Ascending aorta (tissue), 2 donors: Measurements from ENCODE around the gene TXNRD3. TPM values are rescaled to one million over a fixed set of nuclear protein-coding genes. Genes with fewer than 3 reads are reported as not detected.
"Not testable (repeated sequence)": the region's sequence is repeated elsewhere in the genome, so short reads cannot be mapped to it uniquely, and the experiment has no call there.

Experiments
- DNase-seq, 2 donors: peaks; one replicate each; pipeline ENCODE4 v3.0.0-alpha.2; 2019; ENCODE audit warnings: low spot score in 2 of 2
- H3K27ac ChIP-seq, 2 donors: fragments of 200-600 bp; sonication (generic); one replicate each; pipeline ENCODE4 v1.5.1; 2016 to 2017; ENCODE audit warnings: mild to moderate bottlenecking in 1 of 2
- H3K27me3 ChIP-seq: fragments of 200-600 bp; sonication (generic); one replicate; pipeline ENCODE4 v1.5.1; 2017
- H3K36me3 ChIP-seq, 2 donors: fragments of 200-600 bp; sonication (generic); one replicate each; pipeline ENCODE4 v1.5.1; 2016
- H3K4me1 ChIP-seq, 2 donors: fragments of 200-600 bp; sonication (generic); one replicate each; pipeline ENCODE4 v1.5.1; 2016 to 2017; ENCODE audit warnings: mild to moderate bottlenecking in 1 of 2
- H3K4me3 ChIP-seq, 2 donors: fragments of 200-600 bp; sonication (generic); one replicate each; pipeline ENCODE4 v1.5.1; 2016 to 2017; ENCODE audit warnings: mild to moderate bottlenecking in 1 of 2
- H3K9me3 ChIP-seq, 2 donors: fragments of 200-600 bp; sonication (generic); one replicate each; pipeline ENCODE4 v1.5.1; 2016
- CTCF ChIP-seq, 3 experiments: fragments of 200-600 bp in 2 of 3; fragments of 450-650 bp in 1 of 3; sonication (generic) in 2 of 3; IDR thresholded peaks; one replicate each; pipeline ENCODE4 v1.5.1; 2016 to 2019; ENCODE audit warnings: antibody characterized with exemption in 3 of 3, mild to moderate bottlenecking in 1 of 3, moderate library complexity in 1 of 3
- intact Hi-C: fragments of 100-400 bp; cut with DNase I; formaldehyde crosslinking; loops from one replicate; pipeline ENCODE4 v1.15.1; 2023
- total RNA-seq: library from RNA; depleted of rRNA; stranded (reverse); fragments of >200 nt; gene quantifications from one replicate; pipeline ENCODE4 v1.1.0, GENCODE V29; 2016

TXNRD3 gene
- total RNA-seq, 1 donor from 2014 or later, result 18.9 TPM

- H3K36me3 ChIP-seq, result no peaks in the 10 kb centered on the region
- no peak for TF ChIP-seq CTCF (IDR thresholded peaks at IDR 0.05)
- no peaks in the 10 kb centered on the region for H3K27me3 ChIP-seq
- H3K9me3 ChIP-seq, result peaks cover 0 to 9% of the 10 kb centered on the region in 2 donors
- no peaks in the 10 kb centered on the region for H3K4me1 ChIP-seq
- H3K27ac ChIP-seq, result no peak overlapping the region
- intact Hi-C loops, result no loop called here
- no peak for DNase-seq
- no peak overlapping the region for H3K4me3 ChIP-seq
These were observed 55.8 kb downstream of the TXNRD3 start for GRCh38 chr3:126599101-126599500.

GRCh38 chr3:126595479-126595878, 59.4 kb downstream of the TXNRD3 start:
- H3K9me3 ChIP-seq, result peaks cover 0 to 27% of the 10 kb centered on the region in 2 donors
- DNase-seq, intact Hi-C loops, H3K27me3 ChIP-seq, H3K27ac ChIP-seq, H3K36me3 ChIP-seq, H3K4me1 ChIP-seq, H3K4me3 ChIP-seq: not testable (repeated sequence)

GRCh38 chr3:126591515-126591914, 63.4 kb downstream of the TXNRD3 start:
- H3K27me3 ChIP-seq, H3K36me3 ChIP-seq, intact Hi-C loops, H3K4me3 ChIP-seq, H3K27ac ChIP-seq, H3K4me1 ChIP-seq, DNase-seq: not testable (repeated sequence)
- H3K9me3 ChIP-seq, result peaks cover 0 to 44% of the 10 kb centered on the region in 2 donors

- Histone ChIP-seq H3K27ac (no peak overlapping the region), H3K9me3 (peaks cover 0 to 23% of the 10 kb centered on the region in 2 donors), H3K27me3 (no peaks in the 10 kb centered on the region), H3K4me1 (no peaks in the 10 kb centered on the region), H3K36me3 (no peaks in the 10 kb centered on the region), H3K4me3 (no peak overlapping the region)
- intact Hi-C loops, result no loop called here
- no peak for TF ChIP-seq CTCF (IDR thresholded peaks at IDR 0.05)
- no peak for DNase-seq
These were observed 72.6 kb downstream of the TXNRD3 start for GRCh38 chr3:126582311-126582710.

- H3K9me3 ChIP-seq, result peaks cover 0 to 18% of the 10 kb centered on the region in 2 donors
- H3K4me3 ChIP-seq, result no peak overlapping the region
- no peak for DNase-seq
- H3K4me1 ChIP-seq, result no peaks in the 10 kb centered on the region
- H3K27me3 ChIP-seq, result no peaks in the 10 kb centered on the region
- intact Hi-C loops, result no loop called here
- no peak for TF ChIP-seq CTCF (IDR thresholded peaks at IDR 0.05)
- no peaks in the 10 kb centered on the region for H3K36me3 ChIP-seq
- H3K27ac ChIP-seq, result no peak overlapping the region
These were observed 73.4 kb downstream of the TXNRD3 start for GRCh38 chr3:126581569-126581968.

GRCh38 chr3:126580746-126581145, 74.2 kb downstream of the TXNRD3 start:
- Histone ChIP-seq H3K4me3 (no peak overlapping the region), H3K9me3 (peaks cover 0 to 18% of the 10 kb centered on the region in 2 donors), H3K27ac (no peak overlapping the region), H3K27me3 (no peaks in the 10 kb centered on the region), H3K4me1 (no peaks in the 10 kb centered on the region), H3K36me3 (no peaks in the 10 kb centered on the region)
- TF ChIP-seq CTCF (IDR thresholded peaks at IDR 0.05), result no peak
- intact Hi-C loops, result no loop called here
- no peak for DNase-seq

- peaks cover 0 to 12% of the 10 kb centered on the region in 2 donors for H3K9me3 ChIP-seq
- H3K36me3 ChIP-seq, result no peaks in the 10 kb centered on the region
- no peak overlapping the region for H3K27ac ChIP-seq
- H3K27me3 ChIP-seq, result no peaks in the 10 kb centered on the region
- DNase-seq, result no peak
- no peak overlapping the region for H3K4me3 ChIP-seq
- H3K4me1 ChIP-seq, result no peaks in the 10 kb centered on the region
- intact Hi-C loops, result no loop called here
- TF ChIP-seq CTCF (IDR thresholded peaks at IDR 0.05), result no peak
These were observed 76.2 kb downstream of the TXNRD3 start for GRCh38 chr3:126578702-126579101.
